NOMO-1 treated with dmso at 0.1 percent for 144 hours (cell line): ENCODE measurements around the gene PKP2.
"Not testable (repeated sequence)": the region's sequence is repeated elsewhere in the genome, so short reads cannot be mapped to it uniquely, and the experiment has no call there.

Source experiments
- DNase-seq: peaks from one replicate; lab custom pipeline; 2025; ENCODE audit not compliant: unreplicated experiment; lab: John Stamatoyannopoulos, UW

The PKP2 gene

DNA sequence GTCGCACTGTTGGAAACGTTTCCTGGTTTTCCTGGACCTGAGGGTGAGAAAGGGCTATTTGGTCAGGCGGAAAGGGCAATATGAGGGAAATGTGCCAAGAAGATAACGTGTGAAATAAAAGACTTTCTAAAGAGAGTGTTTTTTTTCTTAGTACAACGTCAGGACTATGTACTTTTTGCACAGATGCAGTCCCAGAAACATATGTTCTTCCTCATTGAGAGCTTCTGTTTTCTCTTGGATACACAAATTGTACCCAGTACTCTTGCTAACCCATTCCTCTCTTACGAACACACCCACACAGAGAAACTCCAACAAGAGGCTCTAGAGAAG lies 669 bp upstream of the PKP2 start:
- DNase-seq, result no peak

DNA sequence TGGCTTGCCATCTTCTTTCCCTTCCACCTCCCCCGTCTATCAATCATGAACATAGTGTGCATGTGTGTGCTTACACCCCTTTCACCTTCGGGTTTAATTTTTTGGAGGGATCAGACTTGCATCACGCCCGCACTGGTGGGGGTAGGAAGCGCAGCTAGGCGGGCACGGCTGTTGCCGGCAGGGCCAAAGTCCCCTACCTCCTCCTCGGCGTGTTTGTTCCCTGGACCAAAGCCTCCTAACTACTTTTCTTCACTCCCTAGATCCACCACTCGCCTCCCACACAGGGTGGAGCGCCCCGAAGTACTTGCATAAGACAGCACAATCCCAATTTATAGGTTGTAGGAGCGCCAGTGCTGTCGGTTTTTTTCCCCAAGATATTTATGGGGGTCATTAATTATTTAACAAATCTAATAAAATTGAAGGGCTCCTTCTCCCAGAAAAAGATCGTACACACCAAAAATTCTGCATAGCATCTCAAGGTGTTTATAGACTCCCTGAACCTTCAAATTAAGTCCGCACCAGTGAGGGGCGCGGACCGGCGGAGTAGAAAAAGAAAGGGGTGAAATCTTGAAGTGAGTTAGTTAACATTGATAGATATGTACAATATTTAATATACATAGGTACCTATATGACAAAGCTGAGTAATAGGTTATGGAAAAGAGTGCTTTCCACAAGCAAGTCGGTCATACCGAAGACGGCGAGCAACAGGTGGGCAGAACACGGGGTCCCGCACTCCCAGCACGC lies 717 bp downstream of the PKP2 start:
- DNase-seq, result no peak

DNA sequence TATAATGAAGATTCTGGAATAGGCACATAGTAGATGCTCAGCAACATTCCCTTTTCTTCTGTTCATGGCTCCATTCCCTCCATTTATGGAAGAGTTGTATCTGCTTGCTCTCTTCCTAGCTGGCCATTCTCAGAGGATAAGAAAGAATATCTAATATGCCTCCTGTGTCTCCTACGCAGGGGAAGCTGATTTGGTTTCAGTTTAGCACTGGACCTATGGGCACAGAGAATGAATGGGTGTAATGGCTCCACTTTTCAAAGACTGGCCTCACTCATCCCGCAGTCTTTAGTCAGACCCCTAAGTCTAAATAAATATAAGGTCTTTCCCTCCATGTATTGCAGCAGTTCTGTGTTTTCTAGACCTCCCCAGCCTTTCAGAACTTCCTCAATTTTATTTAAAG lies 2.0 kb downstream of the PKP2 start:
- DNase-seq, result no peak

DNA sequence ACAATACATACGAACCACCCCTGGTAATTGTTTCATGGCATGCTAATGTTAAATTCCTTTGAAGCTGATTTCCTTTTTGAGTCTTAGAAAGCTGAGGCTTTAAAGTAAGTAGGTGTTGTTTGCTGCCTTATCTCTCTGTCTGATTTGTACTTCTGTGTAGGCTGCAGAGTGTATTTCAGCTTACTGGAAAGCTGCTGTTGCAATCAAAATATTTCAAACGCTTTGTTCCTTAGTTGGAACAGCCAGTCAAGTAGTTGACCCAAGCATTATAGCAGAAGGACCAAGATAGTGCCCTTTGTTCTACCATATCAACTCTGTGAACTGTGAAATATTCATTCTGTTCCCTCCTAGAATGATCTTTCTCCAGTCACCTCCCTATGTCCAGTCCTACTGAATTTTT lies 3.1 kb downstream of the PKP2 start:
- DNase-seq, result no peak

DNA sequence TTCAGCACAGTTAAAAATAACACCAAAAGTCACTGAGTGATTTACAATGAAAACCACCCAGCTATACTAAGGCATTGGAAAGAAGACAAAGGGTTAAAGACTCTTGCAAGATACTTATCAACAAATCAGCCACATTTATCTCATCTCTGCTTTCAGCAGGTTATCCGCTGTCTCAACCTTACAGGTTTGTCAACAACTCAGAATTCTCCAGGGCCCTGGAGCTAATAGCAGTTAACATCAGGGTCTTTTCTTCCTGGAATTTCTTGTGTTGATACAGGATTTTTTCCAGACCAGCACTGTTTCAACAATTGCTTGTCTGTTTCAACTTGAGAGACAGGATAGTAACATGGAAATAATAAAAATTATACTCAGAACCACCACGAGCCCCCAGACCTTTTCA lies 3.5 kb downstream of the PKP2 start:
- DNase-seq, result no peak

DNA sequence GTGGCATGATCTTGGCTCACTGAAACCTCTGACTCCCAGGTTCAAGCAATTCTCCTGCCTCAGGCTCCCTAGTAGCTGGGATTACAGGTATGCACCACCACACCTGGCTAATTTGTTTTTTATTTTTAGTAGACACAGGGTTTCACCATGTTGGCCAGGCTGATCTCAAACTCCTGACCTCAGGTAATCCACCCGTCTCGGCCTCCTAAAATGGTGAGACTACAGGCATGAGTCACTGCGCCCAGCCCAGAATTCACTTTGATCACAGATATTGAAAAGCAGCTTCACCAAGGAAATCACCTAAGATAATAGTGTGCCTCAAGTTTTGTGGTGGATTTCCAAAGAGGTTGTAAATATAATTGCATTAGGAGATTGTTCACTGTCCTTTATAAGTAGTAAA lies 4.2 kb downstream of the PKP2 start:
- DNase-seq, result not testable (repeated sequence)

DNA sequence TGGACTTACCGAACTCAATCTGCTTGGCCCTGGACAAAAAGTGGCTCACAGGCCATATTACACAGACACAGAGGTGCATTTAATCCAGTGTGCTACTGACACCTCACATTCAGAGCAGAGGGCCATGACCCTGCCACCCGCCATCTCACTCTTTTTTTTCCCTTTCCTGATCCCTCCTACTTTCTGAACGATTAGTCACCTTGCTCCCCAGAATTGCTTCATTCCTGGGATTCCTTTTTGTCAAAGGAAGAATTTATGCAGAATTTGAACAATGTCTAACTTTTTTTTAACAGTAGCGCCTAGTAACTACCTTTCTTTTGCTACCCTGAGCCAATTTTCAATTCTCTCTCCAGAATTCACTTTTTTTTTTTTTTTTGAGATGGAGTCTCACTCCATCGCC lies 4.6 kb downstream of the PKP2 start:
- DNase-seq, result no peak

DNA sequence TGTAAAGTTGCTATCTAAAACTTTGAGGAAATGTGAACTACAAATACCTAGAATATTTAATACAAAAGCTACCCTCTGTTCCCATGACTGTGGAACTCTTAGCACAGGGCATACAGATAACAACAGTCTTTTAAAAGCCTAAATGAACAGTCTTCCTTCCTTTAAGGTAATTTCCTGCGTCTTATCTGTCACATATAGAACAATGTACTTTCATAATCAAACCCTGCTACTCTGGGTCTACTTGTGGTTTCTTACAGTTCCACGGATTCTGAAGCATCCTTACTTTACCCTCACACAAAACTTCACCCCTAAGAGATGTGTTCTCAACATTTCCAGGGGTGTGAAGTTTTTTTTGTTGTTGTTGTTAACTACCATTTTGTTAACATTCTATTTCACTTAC lies 5.1 kb downstream of the PKP2 start:
- DNase-seq, result no peak

DNA sequence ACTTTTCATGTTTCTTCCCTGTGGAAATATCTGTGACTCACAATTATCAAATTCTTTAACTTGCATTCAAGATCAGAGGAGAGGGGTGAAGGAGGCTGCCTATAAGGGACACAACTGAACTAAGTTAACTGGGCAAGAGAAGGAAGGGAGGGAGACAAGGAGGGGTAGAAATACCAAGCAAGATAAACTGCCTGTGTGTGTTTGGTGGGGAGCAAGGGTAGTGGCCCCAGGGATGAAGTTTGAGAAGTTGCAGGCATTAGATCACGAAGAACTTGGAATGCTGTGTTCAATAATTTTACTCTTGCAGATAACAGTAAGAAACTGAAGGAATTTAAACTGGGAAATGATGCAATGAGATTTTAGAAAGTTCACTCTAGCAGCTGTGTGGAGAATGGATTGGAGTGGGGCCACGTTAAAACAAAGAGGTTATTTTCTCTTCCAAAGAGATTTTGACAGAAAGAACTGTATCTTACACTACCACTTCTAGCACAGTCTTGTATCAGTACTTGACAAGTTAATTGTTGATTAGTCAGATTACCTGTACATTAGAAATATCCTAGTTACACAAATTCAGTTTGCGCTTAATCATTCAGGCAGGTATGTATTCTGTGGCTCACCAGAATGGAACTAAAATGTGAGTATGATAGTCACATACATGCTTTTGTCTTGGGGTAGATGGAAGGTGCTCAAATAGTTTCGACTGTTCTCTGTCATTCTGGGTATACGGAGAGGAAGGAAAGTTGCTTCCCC lies 7.4 kb downstream of the PKP2 start:
- no peak for DNase-seq

DNA sequence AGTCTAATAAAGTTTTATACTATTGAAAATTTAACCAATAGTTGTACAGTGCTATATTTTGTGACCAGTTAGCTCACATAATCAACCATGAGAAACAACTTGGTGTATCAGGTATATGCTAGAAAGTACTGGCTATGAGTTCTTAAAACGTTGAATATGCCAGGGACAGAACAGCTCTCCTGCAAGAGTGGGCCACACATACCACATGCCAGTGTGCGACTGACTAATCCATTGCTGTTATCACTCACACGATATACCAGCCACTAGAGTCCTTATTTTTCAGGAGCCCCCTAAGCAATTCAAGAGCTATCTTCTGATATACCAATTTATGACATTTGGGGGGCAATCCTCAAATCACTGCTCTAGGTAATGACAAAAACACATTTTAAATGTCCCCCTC lies 9.5 kb downstream of the PKP2 start:
- no peak for DNase-seq

DNA sequence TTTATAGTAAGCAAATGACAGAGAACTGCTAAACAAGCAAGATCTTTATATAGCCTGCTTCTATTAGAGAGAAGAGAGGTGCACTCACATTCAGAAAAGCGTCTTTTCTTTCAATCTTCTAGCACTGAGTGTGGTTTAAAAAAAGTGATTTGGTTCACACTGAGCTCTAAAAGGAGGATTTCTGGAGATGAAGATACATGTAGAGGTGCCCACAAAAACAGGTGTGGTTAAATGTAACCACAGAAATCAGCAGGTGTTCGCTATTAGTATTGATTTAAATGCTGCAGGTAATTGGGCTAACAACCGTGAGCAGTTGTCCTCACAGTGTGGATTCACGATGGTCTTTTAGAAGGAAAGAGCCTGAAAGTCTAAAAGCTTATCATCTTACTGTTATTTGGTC lies 10.7 kb downstream of the PKP2 start:
- DNase-seq, result no peak

DNA sequence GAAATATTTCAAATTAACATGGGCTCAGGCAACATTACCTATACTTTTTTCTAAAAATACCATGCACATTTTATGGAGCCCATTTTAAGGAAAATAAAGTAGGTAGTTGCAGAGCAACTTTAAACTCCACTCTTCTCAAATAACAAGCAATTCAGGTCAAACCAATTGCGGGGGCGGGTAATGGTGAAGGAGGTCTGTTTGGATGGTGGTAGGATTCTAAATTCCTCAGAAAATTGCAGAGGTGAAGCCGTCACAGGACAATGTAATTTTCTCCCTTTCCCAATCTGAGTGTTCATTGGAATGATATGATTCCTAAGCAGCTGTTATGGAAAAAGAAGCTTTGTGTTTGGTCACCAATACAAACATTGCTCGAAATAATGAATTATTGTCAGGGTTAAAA lies 11.6 kb downstream of the PKP2 start:
- no peak for DNase-seq

DNA sequence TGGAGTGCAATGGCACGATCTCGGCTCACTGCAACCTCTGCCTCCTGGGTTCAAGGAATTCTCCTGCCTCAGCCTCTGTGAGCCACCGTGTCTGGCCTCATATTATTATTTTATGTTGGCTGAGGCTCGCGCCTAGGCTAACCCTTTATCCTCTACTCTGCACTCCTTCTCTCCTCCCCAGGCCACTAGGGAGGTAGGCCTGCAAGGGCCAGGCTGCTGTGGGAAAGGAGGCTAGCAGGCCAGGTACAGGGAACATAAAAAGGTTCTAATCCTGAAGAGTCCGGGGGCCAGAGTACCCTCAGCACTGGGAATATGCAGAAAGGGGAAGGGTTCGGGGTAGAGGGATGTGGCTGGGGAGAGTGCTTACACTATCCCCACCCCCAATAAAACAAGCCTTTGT lies 14.9 kb downstream of the PKP2 start:
- no peak for DNase-seq

DNA sequence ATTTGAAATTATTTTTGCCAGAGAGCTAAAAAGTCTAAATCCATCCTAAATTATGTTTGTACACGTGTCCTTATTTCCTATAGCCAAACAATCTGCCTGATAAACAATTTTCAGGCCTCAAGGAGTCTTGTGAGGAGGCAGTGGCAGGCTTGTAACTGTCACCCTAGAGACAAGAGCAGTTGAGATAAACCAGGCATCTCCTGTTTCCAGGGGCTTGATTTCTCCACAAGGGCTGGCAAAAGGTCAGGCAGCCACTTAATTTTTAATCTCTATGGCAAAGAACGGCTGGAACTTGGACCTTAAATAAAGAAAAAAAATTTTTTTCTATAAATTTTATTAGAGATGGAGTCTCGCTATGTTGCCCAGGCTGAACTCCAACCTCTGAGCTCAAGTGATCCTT lies 15.5 kb downstream of the PKP2 start:
- no peak for DNase-seq

DNA sequence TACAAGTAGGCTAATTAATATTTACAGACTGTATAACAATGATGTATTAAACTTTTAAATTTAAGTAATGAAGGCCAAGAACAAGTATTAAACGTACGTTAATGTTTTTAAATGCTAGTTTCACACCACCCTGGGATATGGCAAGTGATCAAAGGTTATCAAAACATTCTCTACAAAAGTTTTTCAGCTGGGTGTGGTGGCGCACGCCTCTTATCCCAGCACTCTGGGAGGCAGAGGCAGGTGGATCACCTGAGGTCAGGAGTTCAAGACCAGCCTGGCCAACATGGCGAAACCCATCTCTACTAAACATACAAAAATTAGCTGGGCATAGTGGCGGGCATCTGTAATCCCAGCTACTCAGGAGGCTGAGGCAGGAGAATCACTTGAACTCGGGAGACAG lies 17.5 kb downstream of the PKP2 start:
- DNase-seq, result not testable (repeated sequence)

DNA sequence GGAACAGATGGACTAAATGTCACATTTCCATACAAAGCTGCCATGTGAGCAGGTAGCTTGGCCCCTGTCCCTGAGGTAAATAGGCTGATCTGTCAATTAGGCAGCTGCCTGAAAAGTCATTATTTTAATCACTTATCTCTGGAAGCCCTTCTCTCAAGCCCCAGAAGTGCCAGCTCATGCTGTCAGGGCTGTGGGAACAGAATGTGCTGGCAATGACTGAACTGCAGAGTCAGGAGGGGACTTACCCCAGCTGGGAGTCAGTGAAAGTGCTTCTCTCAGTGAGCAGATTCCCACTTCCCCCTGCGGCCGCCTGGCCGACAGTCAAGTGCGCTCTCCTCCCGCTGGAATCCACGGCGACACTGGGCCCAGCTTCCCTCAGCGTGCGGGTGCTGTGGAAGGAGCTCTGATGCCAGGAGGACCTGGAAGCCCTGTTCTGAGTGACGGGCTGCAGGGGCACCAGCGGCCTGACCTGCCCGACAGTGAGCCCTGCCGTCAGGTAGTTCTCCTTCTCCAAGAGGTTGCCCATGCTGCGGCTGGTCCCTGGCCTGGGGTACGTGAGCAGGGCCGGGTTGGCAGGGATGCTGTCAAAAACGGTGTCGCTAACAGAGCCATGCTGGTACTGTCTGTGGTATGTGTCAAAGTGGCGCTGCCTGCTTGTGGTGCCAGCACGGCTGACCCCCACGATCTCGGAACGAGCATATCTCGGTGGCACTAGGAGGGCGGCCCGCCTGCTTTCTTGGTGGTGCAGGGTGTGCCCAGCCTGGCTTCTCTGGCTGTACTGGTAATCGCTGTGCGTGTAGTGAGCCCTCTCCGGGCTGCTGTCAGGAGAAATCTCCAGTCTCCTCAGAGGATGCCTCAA lies 18.7 kb downstream of the PKP2 start:
- DNase-seq, result no peak

DNA sequence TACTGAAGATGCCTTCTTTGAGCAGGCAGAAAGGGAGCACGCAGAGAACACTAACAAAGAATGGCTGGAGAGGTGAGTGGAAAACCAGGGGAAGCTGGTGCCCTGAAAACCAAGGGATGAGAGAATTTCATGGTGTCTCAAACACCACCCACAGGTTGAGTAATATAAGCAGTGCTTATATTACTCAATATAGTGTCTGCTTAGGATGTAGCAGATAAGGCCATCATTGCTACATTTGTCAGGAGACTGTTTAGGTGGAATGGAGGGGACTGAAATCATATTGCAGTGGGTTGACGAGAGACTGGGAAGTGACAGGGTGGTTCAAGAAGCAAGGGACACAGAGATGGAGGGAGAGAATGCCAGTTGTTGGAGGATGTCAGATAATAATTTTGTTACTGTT lies 20.6 kb downstream of the PKP2 start:
- DNase-seq, result no peak

DNA sequence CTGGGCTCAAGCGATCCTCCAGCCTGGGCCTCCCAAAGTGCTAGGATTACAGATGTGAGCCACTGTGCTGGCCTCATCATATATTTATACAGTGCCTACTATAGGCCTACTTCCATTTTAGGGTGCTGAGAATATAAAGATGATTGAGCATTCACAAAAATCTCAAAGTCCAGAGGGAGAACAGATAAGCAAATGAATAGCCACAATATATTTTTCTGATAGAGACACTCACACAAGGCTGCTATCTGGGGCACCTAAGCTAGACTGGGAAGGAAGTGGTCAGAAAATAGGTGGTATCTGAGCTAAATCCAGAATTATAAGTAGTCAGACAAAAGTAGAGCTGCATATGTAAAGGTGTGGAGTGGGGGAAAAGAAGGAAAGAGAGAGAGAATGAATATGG lies 21.6 kb downstream of the PKP2 start:
- no peak for DNase-seq

DNA sequence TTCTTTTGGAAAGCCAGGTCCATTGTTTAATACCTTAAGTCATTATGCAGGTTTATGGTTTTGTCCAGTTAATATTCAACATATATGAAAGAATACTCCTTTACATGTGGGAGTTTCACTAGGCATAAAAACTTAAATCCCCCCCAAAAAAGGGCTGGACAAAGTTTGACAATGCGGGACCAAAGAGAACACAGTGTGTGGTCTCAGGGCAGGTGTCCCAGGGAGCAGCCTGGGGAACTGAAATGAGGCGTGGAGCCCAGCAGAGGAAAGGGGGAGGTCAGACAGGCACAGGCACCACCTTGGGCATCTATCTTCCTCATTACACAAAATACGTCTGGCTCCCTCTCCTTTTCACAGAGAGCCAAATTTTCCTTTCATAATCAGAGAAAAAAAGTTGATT lies 22.5 kb downstream of the PKP2 start:
- no peak for DNase-seq

DNA sequence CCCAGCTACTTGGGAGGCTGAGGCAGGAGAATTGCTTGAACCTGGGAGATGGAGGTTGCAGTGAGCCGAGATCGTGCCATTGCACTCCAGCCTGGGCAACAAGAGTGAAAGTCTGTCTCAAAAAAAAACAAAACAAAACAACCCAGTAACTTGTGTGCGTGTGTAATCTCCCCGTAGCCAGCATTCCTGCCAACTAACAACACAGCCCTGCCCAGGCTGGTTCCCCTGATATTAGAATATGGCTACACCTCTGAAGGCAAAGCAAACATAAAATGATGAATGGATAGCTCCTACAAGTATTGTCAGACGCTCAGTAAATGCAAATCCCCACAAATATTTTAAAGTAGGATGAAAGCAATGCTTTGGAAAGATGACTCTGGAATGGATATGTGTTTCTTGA lies 24.2 kb downstream of the PKP2 start:
- not testable (repeated sequence) for DNase-seq

DNA sequence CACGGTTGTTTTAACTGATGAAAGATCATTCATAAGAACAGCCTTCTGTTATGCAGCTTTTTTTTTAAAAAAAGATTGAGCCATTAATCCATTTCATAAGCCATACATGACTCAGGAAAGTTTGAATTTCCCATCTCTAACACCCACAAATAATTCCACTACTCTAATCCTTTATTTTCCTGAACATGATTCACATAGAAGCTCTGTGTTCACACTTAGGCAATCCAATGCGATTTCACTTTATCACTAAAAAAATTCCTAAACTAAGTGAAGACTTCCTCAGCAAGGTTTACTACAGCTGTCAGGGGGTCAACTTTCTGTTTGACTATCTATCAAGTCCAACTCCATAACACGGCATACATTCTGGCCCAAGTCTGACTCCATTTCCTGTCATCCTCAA lies 25.9 kb downstream of the PKP2 start:
- no peak for DNase-seq

DNA sequence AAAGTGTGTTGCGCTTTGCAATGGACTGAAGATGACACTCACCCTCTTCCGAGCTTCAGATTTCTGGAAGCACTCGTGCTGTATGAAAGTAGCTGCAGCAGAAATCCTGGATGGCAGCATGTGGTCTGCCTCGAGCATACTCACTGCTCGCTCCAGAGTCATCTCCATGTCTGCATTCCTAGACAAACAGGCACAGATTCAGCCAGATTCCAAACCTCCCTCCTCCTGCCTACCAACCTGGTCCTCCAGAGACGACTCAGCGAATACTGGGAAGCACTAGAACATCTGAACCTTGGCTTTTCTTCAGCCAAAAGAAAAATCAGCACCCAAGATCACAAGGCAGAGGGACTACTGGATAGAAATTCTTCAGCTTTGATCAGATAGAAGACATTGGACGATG lies 27.7 kb downstream of the PKP2 start:
- no peak for DNase-seq
